Endodermal cell (in vitro differentiated cells): ENCODE data around the gene PRMT1. TPM values are rescaled to one million over a fixed set of nuclear protein-coding genes. Genes with fewer than 3 reads are reported as not detected.

Experiments used
- DNase-seq: peaks from one replicate; pipeline ENCODE4 v3.0.0-alpha.2; 2017
- H3K27ac ChIP-seq: 2 replicates; pipeline ENCODE4 v1.5.1; 2013; ENCODE audit warnings: mild to moderate bottlenecking, low read depth, low read length, moderate library complexity
- H3K27me3 ChIP-seq: 2 replicates; pipeline ENCODE4 v1.6.1; 2013; ENCODE audit warnings: mild to moderate bottlenecking, low read length, moderate library complexity; ENCODE audit not compliant: insufficient read depth, control insufficient read depth, poor library complexity, severe bottlenecking
- H3K36me3 ChIP-seq: 2 replicates; pipeline ENCODE4 v1.7.0; 2013; ENCODE audit warnings: mild to moderate bottlenecking, low read length, moderate library complexity; ENCODE audit not compliant: control insufficient read depth, insufficient read depth
- H3K4me1 ChIP-seq: one replicate; pipeline ENCODE4 v1.7.0; 2013; ENCODE audit warnings: low read length; ENCODE audit not compliant: control insufficient read depth, insufficient read depth
- H3K4me3 ChIP-seq: 2 replicates; pipeline ENCODE4 v1.5.1; 2013; ENCODE audit warnings: mild to moderate bottlenecking, low read length, moderate library complexity
- H3K9ac ChIP-seq: 2 replicates; pipeline ENCODE4 v1.6.1; 2013; ENCODE audit warnings: mild to moderate bottlenecking, low read length, moderate library complexity; ENCODE audit not compliant: poor library complexity, severe bottlenecking; ENCODE audit errors: extremely low read depth
- H3K9me3 ChIP-seq: 2 replicates; pipeline ENCODE4 v1.6.1; 2013; ENCODE audit warnings: mild to moderate bottlenecking, low read length, moderate library complexity; ENCODE audit not compliant: control insufficient read depth
- H3K27ac Mint-ChIP-seq: 2 replicates; pipeline ENCODE4 v1.8.0; 2020; ENCODE audit warnings: mixed read lengths
- H3K27me3 Mint-ChIP-seq: 2 replicates; pipeline ENCODE4 v1.8.0; 2021; ENCODE audit warnings: mild to moderate bottlenecking, mixed read lengths; ENCODE audit not compliant: insufficient read depth
- H3K36me3 Mint-ChIP-seq: 2 replicates; pipeline ENCODE4 v1.8.0; 2020; ENCODE audit warnings: low read depth, mixed read lengths
- H3K4me1 Mint-ChIP-seq: 2 replicates; pipeline ENCODE4 v1.8.0; 2020; ENCODE audit warnings: mixed read lengths
- H3K4me3 Mint-ChIP-seq: 2 replicates; pipeline ENCODE4 v1.8.0; 2020; ENCODE audit warnings: mild to moderate bottlenecking, moderate library complexity, mixed read lengths
- H3K9me3 Mint-ChIP-seq: 2 replicates; pipeline ENCODE4 v1.8.0; 2020; ENCODE audit warnings: mild to moderate bottlenecking, mixed read lengths
- CTCF ChIP-seq: fragments of 200-600 bp; sonication (generic); conservative IDR thresholded peaks from 2 replicates; pipeline ENCODE4 v1.5.0; 2021; ENCODE audit warnings: antibody characterized with exemption, mild to moderate bottlenecking
- WGBS, 2 experiments: methylation state at CpG; one replicate each; pipeline versions ENCODE4 v1.1.5 to v1.1.7; 2013; ENCODE audit warnings: missing lambda C conversion rate in 2 of 2, mixed read lengths in 1 of 2; ENCODE audit not compliant: insufficient coverage in 1 of 2, insufficient read length in 1 of 2; 5-methylcytosine and 5-hydroxymethylcytosine counted together
- total RNA-seq, 2 donors: library from RNA; stranded (reverse); fragmentation: NEBNext Ultra II Directional in 1 of 2; extraction: Animal tissue kit (Norgen Biotek cat#: 25700) in 1 of 2; gene quantifications; 2 replicates in 1 of 2; 3 replicates in 1 of 2; pipeline ENCODE4 v1.2.1, GENCODE V29; 2021

The PRMT1 gene
- total RNA-seq, 2 donors from 2014 or later, result 343 to 362 TPM

GRCh38 chr19:49685845-49686332, 8.8 kb downstream of the PRMT1 start:
- Mint-ChIP-seq H3K4me3 (no peak overlapping the region), H3K4me1 (peaks cover 15% of the 10 kb centered on the region), H3K9me3 (no peaks in the 10 kb centered on the region), H3K36me3 (peaks cover 55% of the 10 kb centered on the region), H3K27me3 (no peaks in the 10 kb centered on the region), H3K27ac (peak overlapping the region; percentile 48)
- no peaks in the 10 kb centered on the region for H3K27me3 ChIP-seq
- no peaks in the 10 kb centered on the region for H3K9me3 ChIP-seq
- no peak overlapping the region for H3K4me3 ChIP-seq
- H3K36me3 ChIP-seq, result peaks cover 56% of the 10 kb centered on the region
- no peak overlapping the region for H3K9ac ChIP-seq
- 90% methylated on average over 21 to 23 of the region's 23 CpGs for WGBS, 2 experiments
- DNase-seq, result no peak
- peaks cover 3% of the 10 kb centered on the region for H3K4me1 ChIP-seq
- H3K27ac ChIP-seq, result no peak overlapping the region
- no peak for TF ChIP-seq CTCF

- no peak overlapping the region for H3K9ac ChIP-seq
- Mint-ChIP-seq H3K4me3 (no peak overlapping the region), H3K4me1 (peaks cover 13% of the 10 kb centered on the region), H3K27ac (no peak overlapping the region), H3K9me3 (no peaks in the 10 kb centered on the region), H3K27me3 (no peaks in the 10 kb centered on the region), H3K36me3 (peaks cover 52% of the 10 kb centered on the region)
- no peak for DNase-seq
- H3K27ac ChIP-seq, result no peak overlapping the region
- no peaks in the 10 kb centered on the region for H3K4me1 ChIP-seq
- H3K27me3 ChIP-seq, result no peaks in the 10 kb centered on the region
- no peak for TF ChIP-seq CTCF
- 95 to 97% methylated on average over 12 to 22 of the region's 27 CpGs for WGBS, 2 experiments
- H3K9me3 ChIP-seq, result no peaks in the 10 kb centered on the region
- H3K36me3 ChIP-seq, result peaks cover 51% of the 10 kb centered on the region
- no peak overlapping the region for H3K4me3 ChIP-seq
Measured at GRCh38 chr19:49686503-49687088, 9.5 kb downstream of the PRMT1 start.

- peaks cover 47% of the 10 kb centered on the region for H3K36me3 Mint-ChIP-seq
- H3K9me3 Mint-ChIP-seq, result no peaks in the 10 kb centered on the region
- TF ChIP-seq CTCF, result no peak
- H3K4me3 Mint-ChIP-seq, result no peak overlapping the region
- Histone ChIP-seq H3K9me3 (no peaks in the 10 kb centered on the region), H3K9ac (no peak overlapping the region), H3K27ac (no peak overlapping the region), H3K36me3 (peaks cover 45% of the 10 kb centered on the region), H3K4me1 (no peaks in the 10 kb centered on the region), H3K4me3 (no peak overlapping the region), H3K27me3 (no peaks in the 10 kb centered on the region)
- H3K4me1 Mint-ChIP-seq, result peaks cover 13% of the 10 kb centered on the region
- WGBS, 2 experiments, result 84 to 91% methylated on average over 4 to 12 of the region's 12 CpGs
- H3K27me3 Mint-ChIP-seq, result no peaks in the 10 kb centered on the region
- no peak for DNase-seq
- H3K27ac Mint-ChIP-seq, result no peak overlapping the region
Measured at GRCh38 chr19:49687150-49687549, 10.1 kb downstream of the PRMT1 start.
